GM23338 (cell line): Measurements from ENCODE around the gene B4GALT4.

Experiments used
- CREB1 ChIP-seq: fragments of 250-450 bp; sonication (Bioruptor Pico); IDR thresholded peaks from 2 replicates; pipeline ENCODE4 v1.5.0; 2020; ENCODE audit warnings: low read depth, mild to moderate bottlenecking, moderate library complexity
- CTCF ChIP-seq, 2 experiments: fragments of 200-600 bp in 1 of 2; sonication (generic) in 1 of 2; conservative IDR thresholded peaks; 2 replicates each; pipeline versions ENCODE4 v1.5.1 to v1.6.1; 2016 to 2017; ENCODE audit warnings: antibody characterized with exemption in 2 of 2, low read depth in 2 of 2, mild to moderate bottlenecking in 2 of 2, moderate library complexity in 1 of 2
- ETS1 ChIP-seq: IDR thresholded peaks from 2 replicates; pipeline ENCODE4 v1.6.1; 2016; ENCODE audit warnings: antibody characterized with exemption
- EZH2 ChIP-seq: fragments of 200-600 bp; sonication (generic); IDR thresholded peaks from one replicate; pipeline ENCODE4 v1.8.0; 2017; ENCODE audit warnings: antibody characterized with exemption, mild to moderate bottlenecking, low read depth; ENCODE audit not compliant: unreplicated experiment
- EZH2phosphoT487 ChIP-seq: fragments of 200-600 bp; sonication (generic); IDR thresholded peaks from one replicate; pipeline ENCODE4 v1.8.1; 2018; ENCODE audit warnings: antibody characterized with exemption; ENCODE audit not compliant: unreplicated experiment
- POLR2AphosphoS5 ChIP-seq: IDR thresholded peaks from 2 replicates; pipeline ENCODE4 v1.6.1; 2016; ENCODE audit warnings: antibody characterized with exemption, low read depth
- REST ChIP-seq: IDR thresholded peaks from one replicate; pipeline ENCODE4 v1.6.1; 2018; ENCODE audit warnings: antibody characterized with exemption; ENCODE audit not compliant: unreplicated experiment
- ZNF331 ChIP-seq: fragments of 250-450 bp; sonication (Bioruptor Pico); IDR thresholded peaks from 2 replicates; pipeline ENCODE4 v1.5.0; 2020; ENCODE audit warnings: low read depth, mild to moderate bottlenecking, moderate library complexity

- TF ChIP-seq POLR2AphosphoS5 = no peak
- no peak for TF ChIP-seq EZH2
- peak; percentile 40 to 50 for TF ChIP-seq CTCF (conservative IDR thresholded peaks at IDR 0.05; ENCODE audit: low read depth in 2 of 2)
- no peak for TF ChIP-seq CREB1 (CRISPR knock-in tag)
- no peak for TF ChIP-seq REST
- TF ChIP-seq ZNF331 = no peak
- no peak for TF ChIP-seq ETS1
- TF ChIP-seq EZH2phosphoT487 = no peak
Observed at GRCh38 chr3:119223511-119223910, 17.2 kb downstream of the B4GALT4 start.
